OCI-LY7 (cell line): Measurements from ENCODE around the gene NR3C1.

Experiments used
- EZH2phosphoT487 ChIP-seq: fragments of 200-600 bp; sonication (generic); IDR thresholded peaks from 2 replicates; pipeline ENCODE4 v1.6.1; 2018; ENCODE audit warnings: low read depth, borderline replicate concordance, mild to moderate bottlenecking, mixed run types, antibody characterized with exemption, low read length, moderate library complexity, mixed read lengths
- TF ChIP-seq, protein P1 (sequence below): fragments of 200-600 bp; sonication (generic); conservative IDR thresholded peaks from 2 replicates; pipeline ENCODE4 v1.5.1; 2014; ENCODE audit warnings: mild to moderate bottlenecking, antibody characterized with exemption, low read length, moderate library complexity, mixed read lengths

DNA sequence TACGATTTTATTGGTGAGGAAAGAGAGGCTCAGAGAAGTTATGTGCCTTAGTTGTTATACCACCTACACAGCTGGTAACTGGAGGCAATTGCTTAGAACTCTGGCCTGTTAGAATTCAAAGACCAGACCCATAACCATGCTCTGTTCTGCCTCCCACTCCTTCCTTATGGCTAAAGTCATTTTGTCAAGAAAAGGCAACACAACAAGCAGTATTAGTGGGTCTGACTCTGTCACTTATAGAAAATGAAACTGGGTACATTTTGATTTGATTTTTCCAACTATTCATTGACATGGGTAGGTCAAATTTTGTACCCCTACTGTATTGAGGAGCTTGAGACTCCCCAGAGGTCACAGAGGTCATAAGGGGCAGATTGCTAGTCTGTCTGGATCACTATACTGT, 44.5 kb upstream of the NR3C1 start:
- TF ChIP-seq, protein P1, sequence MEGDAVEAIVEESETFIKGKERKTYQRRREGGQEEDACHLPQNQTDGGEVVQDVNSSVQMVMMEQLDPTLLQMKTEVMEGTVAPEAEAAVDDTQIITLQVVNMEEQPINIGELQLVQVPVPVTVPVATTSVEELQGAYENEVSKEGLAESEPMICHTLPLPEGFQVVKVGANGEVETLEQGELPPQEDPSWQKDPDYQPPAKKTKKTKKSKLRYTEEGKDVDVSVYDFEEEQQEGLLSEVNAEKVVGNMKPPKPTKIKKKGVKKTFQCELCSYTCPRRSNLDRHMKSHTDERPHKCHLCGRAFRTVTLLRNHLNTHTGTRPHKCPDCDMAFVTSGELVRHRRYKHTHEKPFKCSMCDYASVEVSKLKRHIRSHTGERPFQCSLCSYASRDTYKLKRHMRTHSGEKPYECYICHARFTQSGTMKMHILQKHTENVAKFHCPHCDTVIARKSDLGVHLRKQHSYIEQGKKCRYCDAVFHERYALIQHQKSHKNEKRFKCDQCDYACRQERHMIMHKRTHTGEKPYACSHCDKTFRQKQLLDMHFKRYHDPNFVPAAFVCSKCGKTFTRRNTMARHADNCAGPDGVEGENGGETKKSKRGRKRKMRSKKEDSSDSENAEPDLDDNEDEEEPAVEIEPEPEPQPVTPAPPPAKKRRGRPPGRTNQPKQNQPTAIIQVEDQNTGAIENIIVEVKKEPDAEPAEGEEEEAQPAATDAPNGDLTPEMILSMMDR, result no peak
- no peak for TF ChIP-seq EZH2phosphoT487
